CD4-positive, alpha-beta T cell treated with Interleukin-10 for 1 hour (primary cell): Measurements from ENCODE around the gene FGB.
A peak's percentile ranks its signal among the peaks of the same experiment; 100 is the strongest.

Experiments used
- DNase-seq: peaks from one replicate; pipeline ENCODE4 v3.0.0-alpha.2; 2020

FGB gene

DNA sequence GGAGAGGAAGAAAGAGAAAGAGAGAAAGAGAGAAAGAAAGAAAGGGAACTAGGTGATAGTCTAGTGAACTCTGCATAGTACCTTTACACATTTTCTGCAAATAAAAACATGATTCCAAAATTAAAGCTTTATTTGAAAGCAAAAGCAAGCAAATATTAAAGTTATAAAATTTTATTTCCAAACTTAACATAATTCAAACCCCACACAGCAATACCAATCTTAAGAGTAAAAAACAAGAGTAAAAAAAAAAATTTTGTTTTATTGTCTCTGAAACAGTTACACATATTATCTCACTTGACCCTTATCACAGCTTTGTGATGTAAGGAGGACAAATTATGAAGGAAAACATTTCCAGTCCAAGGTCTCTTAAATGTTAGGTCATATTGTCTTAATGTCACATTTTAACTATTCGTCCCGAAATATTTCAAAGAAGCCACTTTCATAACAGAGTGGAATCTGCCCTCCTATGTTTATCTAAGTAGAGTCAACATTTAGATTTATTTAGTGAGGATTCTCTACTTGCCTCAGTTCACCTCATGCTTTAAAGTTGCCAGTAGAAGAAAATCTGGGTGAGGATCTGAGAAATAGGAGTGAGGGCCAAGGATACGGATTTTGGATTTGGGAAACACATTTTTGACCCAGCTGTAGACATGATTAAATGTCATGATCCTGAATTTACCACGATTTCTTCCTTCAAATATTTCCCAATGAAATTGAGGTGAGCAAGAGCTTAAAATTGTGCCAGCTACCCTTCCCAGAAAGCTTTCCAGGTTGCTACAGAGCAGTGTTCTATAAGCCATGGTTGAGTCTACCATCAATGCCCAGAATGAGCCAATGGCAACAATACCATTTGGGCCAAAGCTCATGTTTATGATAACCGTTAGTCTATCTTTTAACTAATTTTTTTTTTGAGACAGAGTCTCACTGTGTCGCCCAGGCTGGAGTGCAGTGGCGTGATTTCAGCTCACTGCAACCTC lies 35.3 kb downstream of the FGB start:
- no peak for DNase-seq

DNA sequence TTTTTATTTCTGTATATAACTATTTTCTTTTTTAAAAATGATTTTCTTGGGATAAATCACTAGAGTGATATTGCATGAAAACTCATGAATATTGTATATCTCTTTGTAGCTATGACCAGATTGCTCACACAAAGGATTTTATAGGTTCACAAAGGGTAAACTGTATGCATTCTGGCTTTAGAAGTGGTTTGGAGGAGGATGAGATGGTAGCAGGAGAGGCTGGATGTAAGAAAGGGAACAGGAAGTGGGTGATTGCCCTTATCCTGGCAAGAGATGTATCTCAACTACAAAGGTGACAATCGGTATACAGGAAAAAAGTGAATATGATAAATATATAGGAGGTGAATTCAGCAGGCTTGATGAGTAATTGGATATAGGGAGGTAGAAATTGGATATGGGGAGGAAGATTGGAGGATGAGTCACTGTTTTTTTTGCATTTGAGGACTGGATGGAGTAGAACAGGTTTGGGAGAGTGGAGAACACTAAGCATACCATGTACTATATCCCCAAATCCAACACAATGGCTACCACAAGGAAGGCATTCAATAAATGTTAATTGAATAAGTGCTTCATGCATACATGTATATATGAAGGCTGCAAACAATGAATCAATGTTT lies 39.7 kb downstream of the FGB start:
- no peak for DNase-seq

DNA sequence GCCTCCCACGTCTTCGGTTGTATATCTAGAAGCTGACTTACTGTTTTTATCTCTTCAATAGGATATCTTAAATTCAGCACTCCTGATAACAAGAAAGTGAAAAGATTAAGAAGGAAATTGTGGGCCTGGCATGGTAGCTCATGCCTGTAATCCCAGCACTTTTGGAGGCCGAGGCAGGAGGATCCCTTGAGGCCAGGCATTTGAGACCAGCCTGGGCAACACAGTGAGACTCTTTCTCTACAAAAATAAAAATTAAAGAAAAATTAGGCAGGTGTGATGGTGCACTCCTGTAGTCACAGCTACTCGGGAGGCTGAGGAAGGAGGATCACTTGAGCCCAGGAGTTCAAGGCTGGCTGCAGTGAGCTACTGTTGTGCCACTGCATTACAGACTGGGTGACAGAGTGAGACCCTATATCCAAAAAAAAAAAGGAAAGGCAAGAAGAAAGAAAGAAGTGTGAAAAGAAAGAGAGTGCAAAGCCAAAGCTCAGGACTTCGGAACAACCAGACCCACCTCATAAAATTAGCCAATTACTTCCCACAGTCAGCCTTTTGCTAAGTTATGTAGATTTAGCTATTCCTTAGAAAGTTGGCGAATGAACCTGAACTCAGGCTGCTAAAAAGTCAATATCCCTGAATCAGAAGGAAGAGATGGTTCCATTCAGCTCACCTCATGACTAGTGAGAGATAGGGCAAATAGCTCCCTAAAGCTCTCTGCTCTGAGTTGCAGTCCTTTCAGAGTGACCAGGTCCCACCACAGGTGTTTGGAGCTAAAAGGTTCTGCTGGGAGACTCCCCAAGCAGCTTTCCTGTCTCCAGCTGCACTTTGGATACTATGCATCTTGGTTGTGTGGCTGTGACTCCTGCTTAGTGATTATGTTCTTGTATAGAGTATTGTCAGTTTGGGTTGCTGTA lies 40.5 kb downstream of the FGB start:
- no peak for DNase-seq

DNA sequence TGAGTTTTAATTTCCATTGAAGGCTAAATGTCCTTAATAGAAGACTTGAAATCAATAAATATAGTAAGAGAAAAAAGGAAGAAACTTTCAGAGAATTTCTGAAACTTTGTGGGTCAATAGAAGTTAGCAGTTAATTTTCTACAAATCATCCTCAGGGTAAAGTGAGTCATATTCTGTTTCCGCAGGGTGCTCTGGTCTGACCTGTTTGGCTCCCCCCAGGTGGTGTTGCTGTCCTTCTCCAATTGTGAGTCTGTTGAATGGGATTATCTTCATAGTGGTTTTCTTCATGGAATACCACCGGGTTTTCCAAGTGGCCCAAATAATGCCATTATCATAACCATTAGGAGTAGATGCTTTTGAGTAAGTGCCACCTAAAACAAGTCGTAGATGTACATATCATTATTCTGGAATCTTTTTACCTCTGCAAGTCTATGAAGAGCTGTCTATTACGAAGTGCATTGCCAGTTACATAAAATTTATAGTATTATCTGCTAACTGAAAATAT lies 41.9 kb downstream of the FGB start:
- no peak for DNase-seq

DNA sequence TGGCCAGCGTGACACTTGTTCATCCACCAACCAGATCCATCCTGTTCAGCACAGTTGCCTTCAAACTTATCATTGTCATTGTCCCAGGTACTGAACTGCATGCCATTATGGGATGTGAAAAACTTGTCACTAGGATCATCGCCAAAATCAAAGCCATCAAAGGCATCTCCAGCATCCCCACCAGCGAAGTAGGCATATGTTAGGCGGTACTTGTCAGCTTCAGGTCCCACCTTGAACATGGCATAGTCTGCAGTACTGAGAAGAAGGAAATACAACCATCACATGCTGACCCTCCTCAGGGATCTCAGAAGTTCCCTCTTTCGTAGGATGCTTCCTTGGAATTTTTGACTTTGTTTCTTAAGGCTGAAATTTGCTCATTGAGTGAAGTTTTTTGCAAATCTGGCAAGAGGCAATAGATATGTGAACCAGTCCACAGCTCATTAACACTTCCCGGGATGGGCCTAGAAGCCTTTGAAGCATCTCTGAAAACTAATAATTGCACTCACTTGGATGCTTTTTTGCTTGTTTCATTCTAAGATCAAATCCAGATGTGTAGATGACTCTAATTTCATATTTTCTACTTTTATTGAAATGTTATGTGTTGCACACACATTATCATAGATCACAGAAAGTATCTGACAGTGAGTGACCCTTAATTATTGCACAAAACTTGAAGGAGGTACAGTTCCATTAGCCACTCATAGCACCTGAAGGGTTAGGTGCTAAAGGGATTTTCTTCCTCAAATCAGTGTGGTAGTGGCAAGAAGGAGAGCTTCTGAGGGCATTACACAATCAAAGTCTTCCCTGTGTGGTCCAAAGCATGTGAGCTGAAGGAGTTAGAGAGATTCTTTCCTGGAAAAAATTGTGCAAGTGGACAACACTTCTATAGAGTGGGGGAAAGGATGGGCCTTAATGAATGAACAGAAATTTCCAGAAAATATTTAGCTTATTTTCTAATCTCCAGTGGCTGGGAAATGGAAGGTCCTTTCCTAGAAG lies 44.2 kb downstream of the FGB start:
- no peak for DNase-seq

DNA sequence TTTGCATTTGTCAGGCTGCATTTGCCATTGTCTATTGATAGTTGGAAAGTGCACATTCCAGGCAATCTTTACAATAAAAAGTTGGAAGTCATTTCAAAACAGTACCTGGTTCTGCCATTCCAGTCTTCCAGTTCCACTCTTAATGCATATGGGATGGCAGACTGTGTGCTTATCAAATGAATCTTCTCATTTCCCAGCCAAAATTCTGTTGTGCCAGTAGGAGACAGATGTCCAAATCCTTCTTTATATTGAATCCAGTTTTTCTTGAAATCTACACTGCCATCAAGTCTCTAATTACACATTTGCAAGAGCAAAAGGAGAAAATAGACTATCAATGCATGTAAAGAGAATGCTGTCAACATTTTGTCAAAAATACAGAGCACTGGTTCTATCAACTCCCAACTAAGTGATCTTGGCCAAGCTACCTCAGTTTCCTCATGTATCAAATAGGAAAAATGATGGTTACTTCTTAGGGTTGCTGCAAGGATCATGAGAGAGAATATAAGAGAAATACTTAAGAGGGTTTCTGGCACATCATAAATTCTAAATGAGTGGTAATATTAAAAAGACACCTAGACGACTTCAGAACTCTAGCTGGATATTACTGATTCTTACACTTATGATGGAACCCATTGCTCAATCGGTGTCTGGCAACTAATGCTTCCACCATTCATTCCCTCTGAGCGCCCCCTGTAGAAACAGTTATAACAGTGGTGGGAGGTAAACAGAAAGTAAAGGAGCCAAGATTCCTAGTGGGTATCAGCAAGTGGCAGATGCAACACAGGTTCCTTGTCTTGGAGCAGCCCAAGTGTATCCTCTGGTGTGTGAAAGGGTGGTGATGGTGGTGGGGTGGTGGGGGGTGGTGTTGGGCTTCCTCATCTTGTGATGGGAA lies 45.8 kb downstream of the FGB start:
- no peak for DNase-seq

DNA sequence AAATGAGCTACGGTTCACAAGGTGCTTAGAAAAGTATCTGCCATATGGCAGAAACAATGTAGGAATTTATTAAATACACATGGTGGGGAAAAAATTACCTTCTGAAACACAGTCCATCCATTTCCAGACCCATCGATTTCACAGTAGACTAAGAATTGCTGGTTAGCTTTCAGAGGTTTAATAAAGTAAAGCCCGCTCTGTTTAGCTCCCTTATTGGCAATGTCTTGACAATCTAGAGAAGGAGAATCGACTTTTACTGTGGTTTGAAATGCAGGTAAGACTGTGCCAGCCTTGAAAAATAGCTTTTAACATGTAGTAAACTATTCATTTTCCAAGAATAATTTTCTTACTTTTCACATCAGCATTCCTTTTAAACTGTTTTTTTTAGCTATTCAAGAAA lies 46.7 kb downstream of the FGB start:
- DNase-seq: no peak

DNA sequence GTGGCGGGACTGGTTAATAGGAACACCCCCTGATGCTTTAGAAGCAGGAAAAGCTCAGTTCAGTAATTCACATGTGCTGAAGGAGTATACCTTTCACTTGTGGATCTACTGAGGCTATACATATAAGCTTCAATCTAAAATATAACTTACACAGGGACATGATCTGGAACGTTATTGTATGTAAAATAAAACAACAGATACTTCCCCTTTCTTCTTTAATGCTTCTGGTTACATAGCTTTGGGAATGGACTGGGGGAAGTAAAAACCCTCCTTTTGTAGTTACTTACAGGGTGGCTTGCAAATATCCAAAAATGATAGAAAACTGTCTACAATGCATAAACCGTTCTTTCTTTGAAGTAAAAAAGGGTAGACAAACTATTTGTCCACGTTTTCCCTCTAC lies 47.8 kb downstream of the FGB start:
- no peak for DNase-seq

DNA sequence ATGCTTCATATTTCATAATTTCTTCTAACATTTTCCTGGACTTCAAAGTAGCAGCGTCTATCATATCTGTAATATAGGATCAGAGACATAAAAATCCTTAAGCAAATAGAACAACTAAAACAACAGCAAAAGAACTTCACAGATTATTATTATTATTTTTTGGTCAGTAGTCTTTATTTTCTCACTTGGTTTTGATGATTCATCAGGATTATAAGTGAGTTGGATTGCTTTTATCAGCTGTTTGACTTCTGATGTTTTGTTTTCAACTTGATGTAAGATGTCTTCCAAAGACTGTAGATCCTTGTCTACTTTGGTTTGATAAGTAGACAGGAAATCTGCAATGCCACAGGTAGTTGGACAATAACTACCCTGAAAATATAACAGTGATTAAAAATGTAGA lies 49.0 kb downstream of the FGB start:
- DNase-seq: no peak

DNA sequence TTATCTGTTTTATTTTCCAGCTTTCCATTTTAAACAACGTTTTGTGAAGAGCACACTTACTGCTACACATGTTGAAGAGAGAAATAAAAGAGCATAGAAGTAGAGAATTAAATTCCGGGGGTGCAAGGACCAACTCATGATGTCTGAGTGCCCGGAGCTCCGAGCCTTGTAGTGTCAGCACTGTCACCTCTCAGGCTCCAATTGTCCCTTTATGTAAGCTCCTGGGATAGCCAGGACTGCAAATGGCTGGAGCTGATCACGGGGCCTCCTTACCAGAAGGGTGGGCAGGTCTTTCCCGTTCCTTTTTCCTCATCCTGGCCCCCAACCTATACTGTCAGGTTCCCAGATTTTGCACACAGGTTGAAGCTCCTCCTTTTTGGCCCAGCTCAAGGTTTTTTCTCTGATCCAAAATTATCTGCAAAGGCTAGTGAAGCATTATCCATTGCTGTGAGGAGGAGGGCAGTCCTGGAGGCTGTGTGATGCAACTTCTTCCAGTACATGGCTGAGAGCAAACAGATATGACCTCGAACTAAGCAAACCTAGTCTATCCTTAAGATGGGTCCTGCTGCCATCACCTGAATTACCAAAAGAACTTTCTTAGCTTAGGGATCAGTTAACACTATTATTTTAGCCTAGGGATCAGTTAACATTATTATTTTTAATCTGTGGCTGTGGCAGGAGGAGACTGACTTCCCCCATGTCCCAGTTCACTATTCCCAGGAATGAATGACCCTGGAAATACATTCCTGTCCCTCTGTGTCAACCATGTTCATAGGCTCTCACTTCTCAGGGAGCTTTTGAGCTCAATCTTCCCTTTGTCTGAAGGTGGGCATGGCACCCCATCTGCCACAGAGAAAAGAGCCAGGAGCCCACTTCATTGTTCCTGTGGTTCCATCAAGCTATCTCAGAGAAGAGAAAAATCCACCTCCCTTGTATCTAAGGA lies 49.9 kb downstream of the FGB start, which contains the start of gene FGG:
Gene FGG (minus strand): TSS at position 185 of the 943 bp plus-strand sequence. CDS start 47 bp downstream, at position 138.
- DNase-seq: no peak

DNA sequence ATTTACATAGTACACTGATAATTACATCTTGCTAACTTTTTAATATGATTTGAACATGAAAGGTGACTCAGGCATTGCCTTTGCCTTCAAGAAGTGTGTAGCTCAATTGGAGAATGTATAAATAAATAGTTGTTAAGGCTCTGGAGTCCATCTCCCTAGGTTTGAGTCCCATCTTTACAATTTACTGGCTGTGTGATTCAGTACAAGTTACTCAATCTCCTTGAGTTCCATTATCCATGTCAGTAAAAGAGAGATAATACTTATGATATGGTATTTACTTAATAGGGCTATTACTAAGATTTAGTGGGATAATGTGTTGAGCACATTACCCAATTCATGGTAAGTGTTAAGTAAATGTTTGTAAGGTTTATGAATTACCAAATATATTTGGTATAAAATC lies 51.5 kb downstream of the FGB start:
- DNase-seq: no peak

DNA sequence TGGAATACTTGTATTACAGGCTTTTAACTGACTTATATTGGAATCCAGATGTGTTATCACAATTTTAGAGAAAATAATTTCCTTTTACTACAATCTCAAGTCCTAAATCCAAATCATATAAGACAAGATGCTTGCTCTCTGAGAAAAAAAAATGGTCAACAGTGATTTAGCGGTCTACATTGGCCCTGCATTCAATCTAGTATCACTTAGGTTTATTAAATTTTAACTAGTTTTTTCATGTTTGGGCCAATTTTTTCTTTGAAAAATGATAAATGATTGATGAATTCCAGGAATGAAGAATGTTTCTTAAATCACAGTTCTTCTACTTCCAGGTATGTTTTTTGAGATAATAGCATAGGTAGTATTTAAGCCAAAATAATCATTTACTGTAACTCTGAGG lies 52.4 kb downstream of the FGB start:
- no peak for DNase-seq

DNA sequence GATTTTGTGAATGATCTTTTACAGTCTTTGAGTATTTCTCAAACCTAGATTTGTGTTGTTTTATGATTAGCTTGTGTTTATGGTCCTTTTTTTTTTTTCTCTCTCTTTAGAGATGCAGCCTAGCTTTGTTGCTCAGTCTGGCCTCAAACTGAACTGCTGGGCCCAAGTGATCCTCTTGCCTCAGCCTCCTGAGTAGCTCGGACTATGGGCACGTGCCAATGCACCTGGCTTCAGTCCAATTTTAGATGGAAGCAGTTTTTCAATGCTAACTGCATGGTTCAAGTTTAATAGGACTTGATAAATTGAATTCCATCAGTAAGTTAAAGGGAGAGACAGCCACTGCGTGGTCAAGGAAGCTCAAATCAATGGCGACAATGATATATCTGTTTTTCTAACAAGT lies 53.5 kb downstream of the FGB start:
- no peak for DNase-seq

DNA sequence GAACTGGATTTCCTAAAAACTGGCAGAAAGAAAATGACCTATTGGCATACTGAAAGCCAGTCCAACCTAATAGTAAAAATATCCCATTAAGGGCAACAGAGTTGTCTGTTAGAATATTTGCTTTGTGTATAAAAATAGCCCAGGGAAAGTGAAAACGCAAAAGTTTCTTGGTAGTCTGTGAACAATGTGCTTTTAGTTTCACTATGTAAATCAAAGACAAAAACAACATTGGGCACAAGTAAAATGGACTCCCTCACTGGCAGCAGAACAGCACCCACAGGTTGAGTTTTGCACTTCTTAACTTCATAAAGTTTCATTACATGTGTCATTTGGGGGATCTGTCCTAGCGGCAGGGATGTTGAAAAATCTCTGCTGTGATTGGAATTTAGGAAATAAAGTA lies 53.9 kb downstream of the FGB start:
- DNase-seq: no peak

DNA sequence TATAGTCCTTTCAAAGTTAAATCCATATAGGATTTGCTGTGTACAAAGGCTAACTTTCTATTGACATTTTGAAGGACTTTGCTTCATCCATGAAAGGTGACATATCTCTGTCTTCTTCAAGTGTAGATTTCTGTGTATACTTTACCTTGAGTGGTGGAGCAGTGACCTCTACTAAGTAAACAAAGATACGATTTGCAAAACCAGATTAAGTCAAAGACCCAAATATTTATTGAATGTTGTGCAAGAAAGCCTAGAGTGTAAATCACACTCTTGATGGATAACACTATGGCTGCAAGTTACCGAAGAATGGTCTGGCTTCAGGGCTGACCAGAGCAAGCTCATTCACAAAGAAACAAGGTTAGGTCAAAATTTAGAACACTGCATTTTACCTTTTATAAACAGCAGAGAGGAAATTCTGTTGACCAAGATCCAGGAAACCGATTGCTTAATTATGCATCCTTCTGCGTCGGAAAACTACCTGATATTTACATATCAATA lies 55.1 kb downstream of the FGB start:
- DNase-seq: no peak

DNA sequence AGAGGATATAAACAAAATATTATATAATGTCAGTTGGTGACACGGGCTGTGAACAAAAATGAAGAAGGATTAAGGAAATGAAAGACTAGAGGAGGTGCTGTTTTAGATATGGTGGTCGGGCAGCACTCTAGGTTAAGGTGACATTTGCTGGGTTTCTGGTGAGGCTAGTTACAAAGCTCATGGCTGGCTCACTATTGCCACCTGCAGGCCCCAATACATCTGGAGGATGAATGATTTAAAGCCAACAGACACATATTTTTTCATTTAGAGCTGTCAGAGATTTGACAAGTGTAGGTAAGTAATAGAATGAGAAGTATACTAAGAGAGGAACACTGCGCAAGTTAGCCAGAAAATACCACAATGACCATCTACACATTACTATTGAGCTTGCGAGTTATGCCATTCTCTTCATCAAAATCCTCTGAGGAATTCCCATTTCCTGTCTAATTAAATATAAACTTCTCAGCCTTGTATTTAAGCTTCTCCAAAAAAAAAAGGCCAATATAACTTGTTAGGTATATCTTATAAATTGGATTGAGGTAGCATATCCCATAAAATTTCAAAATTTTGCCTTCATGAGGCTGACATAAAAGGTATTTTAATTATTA lies 56.0 kb downstream of the FGB start:
- DNase-seq: peak; percentile 56

DNA sequence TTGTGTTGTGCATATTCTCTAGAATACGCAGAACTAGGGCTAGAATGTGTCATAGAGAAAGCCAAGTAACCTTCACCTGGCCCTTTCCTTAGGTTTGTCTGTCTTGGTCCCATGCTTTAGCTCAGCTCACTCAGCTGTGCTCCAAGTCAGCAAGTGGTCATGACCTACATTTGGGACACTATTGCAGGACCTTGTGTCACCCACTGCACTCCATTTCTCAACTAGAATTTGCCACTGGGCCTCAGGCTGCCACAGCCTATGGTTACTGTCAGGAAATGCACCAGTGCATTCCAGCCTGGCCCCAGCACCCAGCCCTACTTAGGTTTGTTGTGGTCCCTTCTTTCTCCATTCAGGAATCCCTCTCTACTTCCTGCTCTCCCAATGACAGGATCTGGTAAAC lies 57.3 kb downstream of the FGB start:
- no peak for DNase-seq
